Subcutaneous abdominal adipose tissue (tissue), 5 donors: ENCODE measurements around the gene TNFRSF18.
"Not testable (repeated sequence)": the region's sequence is repeated elsewhere in the genome, so short reads cannot be mapped to it uniquely, and the experiment has no call there.

Experiments used
- H3K27ac ChIP-seq: one replicate; pipeline ENCODE4 v1.7.0; 2013; ENCODE audit warnings: low read depth, mild to moderate bottlenecking, inconsistent platforms, low read length, moderate library complexity
- H3K27me3 ChIP-seq, 5 donors: one replicate each; pipeline ENCODE4 v1.7.0; 2013; ENCODE audit warnings: low read length in 5 of 5, inconsistent platforms in 1 of 5; ENCODE audit not compliant: control insufficient read depth in 5 of 5, insufficient read depth in 4 of 5
- H3K36me3 ChIP-seq, 5 donors: one replicate each; pipeline ENCODE4 v1.7.0; 2013; ENCODE audit warnings: low read length in 5 of 5; ENCODE audit not compliant: control insufficient read depth in 5 of 5, insufficient read depth in 5 of 5
- H3K4me1 ChIP-seq, 5 donors: one replicate each; pipeline ENCODE4 v1.7.0; 2013; ENCODE audit warnings: low read length in 5 of 5, mild to moderate bottlenecking in 3 of 5, moderate library complexity in 1 of 5; ENCODE audit not compliant: control insufficient read depth in 5 of 5, insufficient read depth in 5 of 5
- H3K4me3 ChIP-seq, 5 donors: one replicate each; pipeline ENCODE4 v1.7.0; 2013; ENCODE audit warnings: low read length in 5 of 5, low read depth in 1 of 5
- H3K9ac ChIP-seq, 5 donors: one replicate each; pipeline ENCODE4 v1.7.0; 2013; ENCODE audit warnings: low read length in 5 of 5, mild to moderate bottlenecking in 4 of 5, moderate library complexity in 3 of 5
- H3K9me3 ChIP-seq, 5 donors: one replicate each; pipeline ENCODE4 v1.7.0; 2013; ENCODE audit warnings: low read length in 5 of 5; ENCODE audit not compliant: control insufficient read depth in 5 of 5
- donor health status: healthy.
- donor health status: healthy.
- donor health status: healthy.
- donor health status: healthy.
- donor health status: healthy.

TNFRSF18 gene, protein sequence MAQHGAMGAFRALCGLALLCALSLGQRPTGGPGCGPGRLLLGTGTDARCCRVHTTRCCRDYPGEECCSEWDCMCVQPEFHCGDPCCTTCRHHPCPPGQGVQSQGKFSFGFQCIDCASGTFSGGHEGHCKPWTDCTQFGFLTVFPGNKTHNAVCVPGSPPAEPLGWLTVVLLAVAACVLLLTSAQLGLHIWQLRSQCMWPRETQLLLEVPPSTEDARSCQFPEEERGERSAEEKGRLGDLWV

DNA sequence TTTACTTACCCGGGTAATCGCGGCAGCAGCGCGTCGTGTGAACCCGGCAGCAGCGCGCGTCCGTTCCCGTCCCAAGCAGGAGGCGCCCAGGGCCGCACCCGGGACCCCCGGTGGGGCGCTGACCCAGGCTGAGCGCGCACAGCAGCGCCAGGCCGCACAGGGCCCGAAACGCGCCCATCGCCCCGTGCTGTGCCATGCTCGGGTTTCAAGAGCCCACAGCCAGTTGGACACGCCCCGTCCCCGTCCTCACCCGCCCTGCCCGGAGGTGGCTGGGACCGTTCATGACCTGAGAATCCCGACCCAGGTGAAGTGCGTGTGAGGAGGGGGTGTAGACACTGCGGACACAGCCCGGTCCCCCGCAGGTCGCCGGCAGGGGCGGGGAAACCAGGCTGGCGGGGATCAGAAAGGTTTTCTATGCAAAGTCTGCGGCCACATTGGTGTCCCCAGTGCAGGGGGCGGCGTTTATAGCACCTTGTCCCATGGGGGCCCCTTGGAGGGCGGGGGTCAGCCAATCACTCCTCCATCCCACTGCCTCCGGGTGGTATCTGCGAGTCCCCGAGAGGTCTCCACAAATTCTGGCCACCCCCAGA lies at the start of gene TNFRSF18:
TNFRSF18 (minus strand) TSS at position 217 of the 590 bp plus-strand sequence; CDS start at position 196, 21 bp downstream.
- Histone ChIP-seq H3K27ac (no peak within 1 kb of the TSS), H3K36me3 (no peaks in the 10 kb centered on the region), H3K9me3 (no peaks in the 10 kb centered on the region), H3K9ac (peak within 1 kb of the TSS in 1 of 5 donors; percentile 30), H3K27me3 (peaks cover 25 to 43% (median 39%) of the 10 kb centered on the region in 5 donors), H3K4me1 (peaks cover 0 to 34% (median 30%) of the 10 kb centered on the region in 5 donors), H3K4me3 (peak within 1 kb of the TSS in 3 of 5 donors; percentile 17 to 56 (median 48))

DNA sequence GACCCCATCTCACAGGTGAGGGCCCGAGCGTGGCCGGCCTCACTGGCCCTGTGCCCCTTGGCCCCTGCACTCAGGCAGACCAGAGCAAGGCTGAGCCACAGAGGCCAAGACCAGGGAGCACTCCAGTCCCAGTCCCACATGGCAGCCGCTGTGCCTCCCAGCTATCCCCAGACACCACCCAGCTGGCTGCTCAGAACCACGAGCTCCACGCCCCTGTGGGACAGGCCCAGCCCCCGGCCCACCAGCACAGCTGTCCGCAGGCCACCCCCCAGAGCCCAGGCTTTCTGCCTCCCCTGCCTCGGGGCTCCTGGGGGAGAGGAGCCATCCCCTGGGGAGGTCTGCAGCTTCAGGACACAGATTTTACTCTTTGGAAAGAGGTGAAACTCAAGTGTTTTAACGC lies 49.2 kb upstream of the TNFRSF18 start:
- peaks cover 0 to 14% (median 7%) of the 10 kb centered on the region in 5 donors for H3K4me1 ChIP-seq
- no peak overlapping the region for H3K9ac ChIP-seq
- H3K36me3 ChIP-seq: peaks cover 0 to 68% (median 54%) of the 10 kb centered on the region in 5 donors
- no peak overlapping the region for H3K27ac ChIP-seq
- H3K9me3 ChIP-seq: no peaks in the 10 kb centered on the region
- H3K4me3 ChIP-seq: no peak overlapping the region
- H3K27me3 ChIP-seq: no peaks in the 10 kb centered on the region

DNA sequence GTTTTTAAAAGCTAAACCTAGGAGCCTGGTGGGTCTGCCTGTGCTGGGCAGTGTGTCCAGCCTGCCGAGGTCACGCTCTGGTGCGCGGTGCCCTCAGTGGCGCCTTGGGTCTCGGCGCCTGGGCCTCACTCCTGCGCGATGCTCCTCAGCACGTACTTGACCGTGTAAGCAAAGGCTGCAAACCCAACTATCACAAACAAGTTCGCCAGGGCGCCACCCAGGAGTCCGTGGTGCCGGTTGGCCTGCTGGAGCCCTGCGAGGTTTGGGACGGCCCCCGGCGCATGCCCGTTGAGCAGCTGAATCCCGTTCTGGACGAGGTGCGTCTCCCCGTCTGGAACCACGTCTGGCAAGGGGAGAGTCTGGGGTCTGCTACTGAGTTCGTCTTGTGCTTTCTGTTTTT lies 48.7 kb upstream of the TNFRSF18 start:
- peaks cover 0 to 63% (median 49%) of the 10 kb centered on the region in 5 donors for H3K36me3 ChIP-seq
- no peak overlapping the region for H3K4me3 ChIP-seq
- H3K9ac ChIP-seq: no peak overlapping the region
- no peaks in the 10 kb centered on the region for H3K27me3 ChIP-seq
- no peak overlapping the region for H3K27ac ChIP-seq
- H3K9me3 ChIP-seq: no peaks in the 10 kb centered on the region
- H3K4me1 ChIP-seq: peaks cover 0 to 11% (median 2%) of the 10 kb centered on the region in 5 donors

DNA sequence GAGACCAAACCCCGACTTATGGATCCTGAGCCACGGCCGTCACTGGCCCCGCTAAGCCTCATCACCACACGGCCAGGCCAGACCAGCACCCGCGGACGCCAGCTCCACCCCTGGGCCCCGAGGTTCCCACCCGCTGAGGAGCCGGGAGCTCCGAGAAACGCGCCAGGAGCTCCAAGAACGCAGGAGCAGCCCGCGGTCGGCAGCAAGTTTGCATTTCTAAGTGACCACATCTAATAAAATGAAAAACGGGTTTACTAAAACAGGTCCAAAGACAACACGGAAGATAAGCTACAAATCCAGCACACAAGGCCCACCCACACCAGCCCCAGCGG lies 48.2 kb upstream of the TNFRSF18 start:
- Histone ChIP-seq H3K36me3 (peaks cover 0 to 59% (median 45%) of the 10 kb centered on the region in 5 donors), H3K9ac (no peak overlapping the region), H3K9me3 (no peaks in the 10 kb centered on the region), H3K4me1 (peaks cover 0 to 6% (median 0%) of the 10 kb centered on the region in 5 donors), H3K27me3 (no peaks in the 10 kb centered on the region), H3K27ac (no peak overlapping the region), H3K4me3 (no peak overlapping the region)

DNA sequence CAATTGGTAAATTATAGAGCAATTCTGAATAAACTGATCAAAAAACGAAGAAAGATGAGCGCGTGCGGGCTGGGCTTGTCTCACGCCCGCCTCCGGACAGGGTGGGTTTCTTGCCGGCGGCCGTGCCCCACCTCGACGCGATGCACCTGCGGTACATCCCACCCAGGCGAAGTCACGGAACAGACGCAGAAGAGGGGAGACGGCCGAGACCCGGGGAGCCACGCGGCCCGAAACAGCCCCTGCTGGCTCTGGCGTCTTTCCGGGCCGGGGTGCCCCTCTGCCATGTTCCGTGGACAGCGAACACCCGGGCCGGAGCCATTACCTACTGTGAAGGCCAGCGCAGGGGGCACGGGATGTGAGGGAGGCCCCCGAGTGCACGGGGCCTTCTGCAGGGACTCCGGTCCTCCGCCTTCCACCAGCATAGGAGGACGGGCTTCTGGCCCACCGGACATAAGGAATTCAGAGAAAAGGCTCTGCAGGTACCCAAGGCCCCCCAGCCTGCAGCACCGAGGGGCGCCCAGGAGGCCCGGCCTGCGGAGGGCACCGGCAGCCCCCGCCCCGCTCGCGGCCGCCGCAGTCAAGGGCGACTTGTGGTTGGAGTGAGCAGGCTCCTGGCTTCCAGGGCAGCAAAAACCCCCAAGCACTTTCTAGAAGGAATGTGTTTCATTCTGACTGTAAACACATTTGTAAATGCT lies 47.7 kb upstream of the TNFRSF18 start:
- Histone ChIP-seq H3K36me3 (peaks cover 0 to 55% (median 41%) of the 10 kb centered on the region in 5 donors), H3K4me3 (no peak overlapping the region), H3K9ac (no peak overlapping the region), H3K9me3 (no peaks in the 10 kb centered on the region), H3K4me1 (peaks cover 0 to 6% (median 0%) of the 10 kb centered on the region in 5 donors), H3K27me3 (no peaks in the 10 kb centered on the region), H3K27ac (no peak overlapping the region)

DNA sequence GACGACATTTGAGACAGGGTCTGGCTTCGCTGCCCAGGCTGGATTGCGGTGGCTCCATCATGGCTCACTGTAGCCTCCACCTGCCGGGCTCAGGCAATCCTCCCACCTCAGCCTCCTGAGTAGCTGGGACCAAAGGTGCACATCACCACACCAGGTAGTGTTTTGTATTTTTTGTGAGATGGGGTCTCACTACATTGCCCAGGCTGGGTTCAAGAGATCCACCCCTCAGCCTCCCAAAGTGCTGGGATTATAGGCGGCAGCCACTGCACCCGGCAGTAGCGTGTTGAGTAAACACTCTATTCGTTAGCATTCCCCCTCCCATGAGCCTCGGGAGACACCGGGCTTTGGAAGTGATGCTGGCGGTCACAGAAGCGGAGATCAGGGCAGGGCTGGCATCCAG lies 46.9 kb upstream of the TNFRSF18 start:
- H3K9me3 ChIP-seq: no peaks in the 10 kb centered on the region
- H3K9ac ChIP-seq: no peak overlapping the region
- H3K4me1 ChIP-seq: peaks cover 0 to 6% (median 0%) of the 10 kb centered on the region in 5 donors
- peaks cover 0 to 50% (median 37%) of the 10 kb centered on the region in 5 donors for H3K36me3 ChIP-seq
- H3K27me3 ChIP-seq: no peaks in the 10 kb centered on the region
- H3K4me3 ChIP-seq: no peak overlapping the region
- H3K27ac ChIP-seq: no peak overlapping the region

DNA sequence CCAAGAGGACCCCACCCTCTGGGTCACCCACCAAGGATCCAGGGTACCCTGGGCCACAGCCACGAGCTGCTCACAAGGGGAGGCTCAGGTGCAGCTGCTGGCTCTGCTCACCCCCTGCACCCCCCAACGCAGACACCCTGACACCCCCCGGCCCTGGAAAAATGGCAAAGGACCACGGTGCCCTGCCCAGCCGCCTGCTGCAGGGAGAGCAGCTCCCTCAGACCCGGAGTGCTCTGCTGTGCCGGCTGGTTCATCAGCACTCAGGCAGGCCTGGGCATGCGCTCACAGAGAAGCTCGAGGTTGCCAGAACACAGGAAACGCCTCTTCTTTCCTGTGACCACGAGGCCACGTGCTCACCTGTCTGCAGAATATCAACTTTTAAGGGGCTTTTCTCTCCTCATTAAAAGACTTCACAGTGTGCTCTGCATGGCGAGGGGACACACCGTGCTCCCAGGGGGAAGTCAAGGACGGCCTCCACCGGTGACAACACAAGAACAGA lies 44.4 kb upstream of the TNFRSF18 start:
- Histone ChIP-seq H3K4me1 (peaks cover 0 to 10% (median 0%) of the 10 kb centered on the region in 5 donors), H3K27me3 (peaks cover 15 to 20% (median 17%) of the 10 kb centered on the region in 5 donors), H3K27ac (no peak overlapping the region), H3K36me3 (peaks cover 0 to 37% (median 27%) of the 10 kb centered on the region in 5 donors), H3K9me3 (no peaks in the 10 kb centered on the region), H3K9ac (no peak overlapping the region), H3K4me3 (no peak overlapping the region)

DNA sequence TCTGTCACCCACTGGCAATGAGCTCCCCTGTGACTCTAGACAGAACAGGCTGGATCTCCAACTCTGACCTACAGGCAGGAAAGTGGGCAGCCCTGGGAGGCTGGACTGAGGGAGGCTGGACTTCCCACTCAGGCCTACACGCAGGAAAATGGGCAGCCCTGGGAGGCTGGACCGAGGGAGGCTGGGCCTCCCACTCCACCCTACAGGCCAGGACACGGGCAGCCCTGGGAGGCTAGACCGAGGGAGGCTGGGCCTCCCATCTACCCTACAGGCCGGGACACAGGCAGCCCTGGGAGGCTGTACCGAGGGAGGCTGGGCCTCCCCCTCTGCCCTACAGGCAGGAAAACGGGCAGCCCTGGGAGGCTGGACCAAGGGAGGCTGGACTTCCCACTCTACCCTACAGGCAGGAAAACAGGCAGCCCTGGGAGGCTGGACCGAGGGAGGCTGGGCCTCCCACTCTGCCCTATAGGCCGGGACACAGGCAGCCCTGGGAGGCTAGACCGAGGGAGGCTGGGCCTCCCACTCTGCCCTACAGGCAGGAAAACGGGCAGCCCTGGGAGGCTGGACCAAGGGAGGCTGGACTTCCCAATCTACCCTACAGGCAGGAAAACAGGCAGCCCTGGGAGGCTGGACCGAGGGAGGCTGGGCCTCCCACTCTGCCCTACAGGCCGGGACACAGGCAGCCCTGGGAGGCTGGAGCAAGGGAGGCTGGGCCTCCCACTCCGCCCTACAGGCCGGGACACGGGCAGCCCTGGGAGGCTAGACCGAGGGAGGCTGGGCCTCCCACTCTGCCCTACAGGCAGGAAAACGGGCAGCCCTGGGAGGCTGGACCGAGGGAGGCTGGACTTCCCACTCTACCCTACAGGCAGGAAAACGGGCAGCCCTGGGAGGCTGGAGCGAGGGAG lies 41.9 kb upstream of the TNFRSF18 start:
- not testable (repeated sequence) for H3K9ac ChIP-seq, H3K27ac ChIP-seq, H3K4me3 ChIP-seq, H3K9me3 ChIP-seq
- Histone ChIP-seq H3K4me1 (peaks cover 0 to 17% (median 3%) of the 10 kb centered on the region in 5 donors), H3K36me3 (peaks cover 0 to 11% (median 5%) of the 10 kb centered on the region in 5 donors), H3K27me3 (peaks cover 21 to 28% (median 24%) of the 10 kb centered on the region in 5 donors)

DNA sequence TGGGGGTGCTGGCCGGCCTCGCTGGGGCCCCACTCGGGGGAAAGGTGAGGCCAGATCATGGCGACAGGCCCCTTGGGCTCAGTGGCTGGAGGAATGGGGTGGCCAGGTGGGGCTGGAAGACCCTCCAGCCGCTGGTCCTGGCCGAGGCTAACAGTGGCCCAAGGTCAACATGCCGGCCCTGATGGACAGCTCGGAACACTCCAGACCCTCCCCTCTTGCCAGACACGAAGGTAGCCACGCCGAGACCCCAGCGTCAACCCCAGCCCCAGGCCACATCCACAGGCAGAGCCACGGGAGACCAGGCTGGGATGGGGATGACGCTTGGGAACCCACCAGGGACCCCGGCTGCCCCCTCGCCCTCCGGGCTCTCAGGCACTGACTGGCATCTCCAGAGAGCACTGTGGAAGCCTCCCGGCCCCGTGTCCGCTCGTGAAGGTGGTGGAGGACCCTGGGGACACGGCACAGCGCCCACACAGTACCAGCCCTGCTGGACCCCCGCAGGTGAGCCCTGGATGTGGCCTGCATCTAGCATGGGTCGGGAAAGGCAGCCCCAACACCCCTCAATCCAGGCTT lies 41.0 kb upstream of the TNFRSF18 start:
- H3K4me1 ChIP-seq: peaks cover 0 to 17% (median 3%) of the 10 kb centered on the region in 5 donors
- no peaks in the 10 kb centered on the region for H3K9me3 ChIP-seq
- H3K4me3 ChIP-seq: no peak overlapping the region
- H3K27me3 ChIP-seq: peaks cover 21 to 28% (median 24%) of the 10 kb centered on the region in 5 donors
- H3K27ac ChIP-seq: no peak overlapping the region
- H3K36me3 ChIP-seq: peaks cover 0 to 4% (median under 1%) of the 10 kb centered on the region in 5 donors
- no peak overlapping the region for H3K9ac ChIP-seq
